Activated CD4-positive, alpha-beta T cell treated with anti-CD3 and anti-CD28 coated beads, Interleukin-2, amount 10 ng/mL, durations not matched to agents 24 days and 14 days (primary cell): Measurements from ENCODE around the gene PLEKHB1. TPM values are rescaled to one million over a fixed set of nuclear protein-coding genes. Genes with fewer than 3 reads are reported as not detected.
A peak's percentile ranks its signal among the peaks of the same experiment; 100 is the strongest.

Source experiments
- DNase-seq: peaks from one replicate; pipeline ENCODE4 v3.0.0; 2022
- H3K27ac Mint-ChIP-seq: one replicate; pipeline ENCODE4 v1.8.0; 2022; ENCODE audit warnings: mild to moderate bottlenecking, mixed read lengths
- H3K27me3 Mint-ChIP-seq: one replicate; pipeline ENCODE4 v1.8.0; 2022; ENCODE audit warnings: mixed read lengths
- H3K36me3 Mint-ChIP-seq: one replicate; pipeline ENCODE4 v1.8.0; 2022; ENCODE audit warnings: low read depth, mild to moderate bottlenecking, mixed read lengths
- H3K4me1 Mint-ChIP-seq: one replicate; pipeline ENCODE4 v1.8.0; 2021; ENCODE audit warnings: mixed read lengths
- H3K4me3 Mint-ChIP-seq: one replicate; pipeline ENCODE4 v1.8.0; 2022; ENCODE audit warnings: mild to moderate bottlenecking, moderate library complexity, mixed read lengths
- H3K9me3 Mint-ChIP-seq: one replicate; pipeline ENCODE4 v1.8.0; 2021; ENCODE audit warnings: mixed read lengths
- intact Hi-C: fragments of 100-400 bp; cut with micrococcal nuclease; formaldehyde crosslinking; loops from one replicate; pipeline ENCODE4 v1.15.1; 2023
- total RNA-seq: library from RNA; stranded (reverse); gene quantifications from 2 replicates; pipeline ENCODE4 v1.2.3, GENCODE V29; 2022

Gene PLEKHB1
- 1.0 and 1.5 TPM in 2 replicates for total RNA-seq

GRCh38 chr11:73645972-73646631 is at the start of gene PLEKHB1:
Gene PLEKHB1, plus strand, starts transcription at chr11:73646581. Its CDS starts 28 bp downstream, at chr11:73646609.
- H3K27ac Mint-ChIP-seq, result no peak within 1 kb of the TSS
- peaks cover 3% of the 10 kb centered on the region for H3K27me3 Mint-ChIP-seq
- H3K9me3 Mint-ChIP-seq, result no peaks in the 10 kb centered on the region
- intact Hi-C loops, result loop anchor here (2.0 kb wide), 1 partner anchor 47 kb away; the partner anchor contains the start of gene FAM168A
- no peak for DNase-seq
- peak within 1 kb of the TSS; percentile 75 for H3K4me3 Mint-ChIP-seq
- H3K4me1 Mint-ChIP-seq, result peaks cover 11% of the 10 kb centered on the region
- H3K36me3 Mint-ChIP-seq, result no peaks in the 10 kb centered on the region

- H3K27ac Mint-ChIP-seq, result peak overlapping the region; percentile 92
- intact Hi-C loops, result loop anchor here (2.0 to 5.0 kb wide), 3 partner anchors 19 to 575 kb away; partner anchors contain the start of genes C2CD3 and PPME1
- H3K4me3 Mint-ChIP-seq, result peak overlapping the region; percentile 93
- no peaks in the 10 kb centered on the region for H3K27me3 Mint-ChIP-seq
- H3K36me3 Mint-ChIP-seq, result peaks cover 8% of the 10 kb centered on the region
- peaks cover 42% of the 10 kb centered on the region for H3K4me1 Mint-ChIP-seq
- no peaks in the 10 kb centered on the region for H3K9me3 Mint-ChIP-seq
- no peak for DNase-seq
Measured at GRCh38 chr11:73597336-73597955, 48.9 kb upstream of the PLEKHB1 start.

- H3K4me1 Mint-ChIP-seq, result peaks cover 42% of the 10 kb centered on the region
- peak; percentile 96 for DNase-seq
- peak within 1 kb of the TSS; percentile 93 for H3K4me3 Mint-ChIP-seq
- no peaks in the 10 kb centered on the region for H3K9me3 Mint-ChIP-seq
- intact Hi-C loops, result loop anchor here (1.0 to 5.0 kb wide), 6 partner anchors 19 to 574 kb away; partner anchors contain the start of genes C2CD3, PLEKHB1, PPME1 and RAB6A
- peaks cover 8% of the 10 kb centered on the region for H3K36me3 Mint-ChIP-seq
- peak within 1 kb of the TSS; percentile 92 for H3K27ac Mint-ChIP-seq
- H3K27me3 Mint-ChIP-seq, result no peaks in the 10 kb centered on the region
Measured at GRCh38 chr11:73597956-73598718, 48.2 kb upstream of the PLEKHB1 start, which contains the start of gene FAM168A. Gene FAM168A, minus strand, starts transcription at chr11:73598112. Its CDS starts 129,638 bp downstream, at chr11:73468474.

- DNase-seq, result no peak
- Mint-ChIP-seq H3K4me3 (peak overlapping the region; percentile 93), H3K4me1 (peaks cover 40% of the 10 kb centered on the region), H3K36me3 (peaks cover 8% of the 10 kb centered on the region), H3K9me3 (no peaks in the 10 kb centered on the region), H3K27me3 (peaks cover 4% of the 10 kb centered on the region), H3K27ac (peak overlapping the region; percentile 92)
- intact Hi-C loops, result loop anchor here (1.0 to 5.0 kb wide), 5 partner anchors 48 to 573 kb away; partner anchors contain the start of genes C2CD3, PLEKHB1, PPME1 and RAB6A
Measured at GRCh38 chr11:73598719-73599379, 47.5 kb upstream of the PLEKHB1 start.

GRCh38 chr11:73612601-73613140 is 33.7 kb upstream of the PLEKHB1 start:
- no peak for DNase-seq
- no peaks in the 10 kb centered on the region for H3K4me1 Mint-ChIP-seq
- no peaks in the 10 kb centered on the region for H3K36me3 Mint-ChIP-seq
- H3K27me3 Mint-ChIP-seq, result peaks cover 9% of the 10 kb centered on the region
- intact Hi-C loops, result no loop called here
- no peak overlapping the region for H3K27ac Mint-ChIP-seq
- H3K9me3 Mint-ChIP-seq, result no peaks in the 10 kb centered on the region
- H3K4me3 Mint-ChIP-seq, result no peak overlapping the region

GRCh38 chr11:73614591-73614990 is 31.8 kb upstream of the PLEKHB1 start:
- Mint-ChIP-seq H3K4me3 (no peak overlapping the region), H3K27me3 (peaks cover 7% of the 10 kb centered on the region), H3K36me3 (no peaks in the 10 kb centered on the region), H3K27ac (no peak overlapping the region), H3K9me3 (no peaks in the 10 kb centered on the region), H3K4me1 (no peaks in the 10 kb centered on the region)
- intact Hi-C loops, result no loop called here
- DNase-seq, result no peak

- Mint-ChIP-seq H3K27me3 (peaks cover 29% of the 10 kb centered on the region), H3K36me3 (no peaks in the 10 kb centered on the region), H3K4me1 (peaks cover 2% of the 10 kb centered on the region), H3K4me3 (no peak overlapping the region), H3K27ac (no peak overlapping the region), H3K9me3 (no peaks in the 10 kb centered on the region)
- intact Hi-C loops, result no loop called here
- no peak for DNase-seq
Measured at GRCh38 chr11:73622926-73623593, 23.3 kb upstream of the PLEKHB1 start.

GRCh38 chr11:73623686-73624085 is 22.7 kb upstream of the PLEKHB1 start:
- Mint-ChIP-seq H3K27me3 (peaks cover 32% of the 10 kb centered on the region), H3K4me1 (peaks cover 2% of the 10 kb centered on the region), H3K9me3 (no peaks in the 10 kb centered on the region), H3K27ac (no peak overlapping the region), H3K36me3 (no peaks in the 10 kb centered on the region), H3K4me3 (no peak overlapping the region)
- intact Hi-C loops, result no loop called here
- DNase-seq, result no peak

- no peaks in the 10 kb centered on the region for H3K9me3 Mint-ChIP-seq
- intact Hi-C loops, result loop anchor here (1.0 to 5.0 kb wide), 2 partner anchors 35 to 306 kb away; no protein-coding TSS in a partner anchor
- H3K36me3 Mint-ChIP-seq, result no peaks in the 10 kb centered on the region
- H3K27ac Mint-ChIP-seq, result no peak overlapping the region
- H3K4me3 Mint-ChIP-seq, result no peak overlapping the region
- DNase-seq, result peak; percentile 89
- peaks cover 2% of the 10 kb centered on the region for H3K4me1 Mint-ChIP-seq
- H3K27me3 Mint-ChIP-seq, result peaks cover 32% of the 10 kb centered on the region
Measured at GRCh38 chr11:73625696-73626318, 20.6 kb upstream of the PLEKHB1 start.

- intact Hi-C loops, result loop anchor here (5.0 kb wide), 1 partner anchor 302 kb away; no protein-coding TSS in a partner anchor
- peaks cover 7% of the 10 kb centered on the region for H3K27me3 Mint-ChIP-seq
- DNase-seq, result no peak
- H3K9me3 Mint-ChIP-seq, result no peaks in the 10 kb centered on the region
- peaks cover 6% of the 10 kb centered on the region for H3K4me1 Mint-ChIP-seq
- H3K27ac Mint-ChIP-seq, result no peak overlapping the region
- H3K4me3 Mint-ChIP-seq, result no peak overlapping the region
- no peaks in the 10 kb centered on the region for H3K36me3 Mint-ChIP-seq
Measured at GRCh38 chr11:73629907-73630306, 16.5 kb upstream of the PLEKHB1 start.

- Mint-ChIP-seq H3K9me3 (peaks cover 3% of the 10 kb centered on the region), H3K27me3 (peaks cover 3% of the 10 kb centered on the region), H3K27ac (no peak overlapping the region), H3K36me3 (no peaks in the 10 kb centered on the region), H3K4me3 (no peak overlapping the region), H3K4me1 (peaks cover 4% of the 10 kb centered on the region)
- DNase-seq, result no peak
- intact Hi-C loops, result no loop called here
Measured at GRCh38 chr11:73632996-73633395, 13.4 kb upstream of the PLEKHB1 start.

GRCh38 chr11:73633999-73634398 is 12.4 kb upstream of the PLEKHB1 start:
- Mint-ChIP-seq H3K4me3 (no peak overlapping the region), H3K9me3 (peaks cover 3% of the 10 kb centered on the region), H3K36me3 (no peaks in the 10 kb centered on the region), H3K27me3 (no peaks in the 10 kb centered on the region), H3K27ac (no peak overlapping the region), H3K4me1 (peaks cover 4% of the 10 kb centered on the region)
- intact Hi-C loops, result no loop called here
- no peak for DNase-seq
